Dendritic cell treated with granulocyte-macrophage colony-stimulating factor and Interleukin-4, amounts not matched to agents 40 ng/mL and 50 ng/mL, for 4 days (primary cell): ENCODE measurements around the gene DEPDC1B.
"Not testable (repeated sequence)": the region's sequence is repeated elsewhere in the genome, so short reads cannot be mapped to it uniquely, and the experiment has no call there.

Experiments used
- H3K27ac Mint-ChIP-seq: one replicate; pipeline ENCODE4 v1.8.0; 2022; ENCODE audit warnings: mild to moderate bottlenecking, mixed read lengths
- H3K27me3 Mint-ChIP-seq: one replicate; pipeline ENCODE4 v1.8.0; 2022; ENCODE audit warnings: mild to moderate bottlenecking, mixed read lengths
- H3K36me3 Mint-ChIP-seq: one replicate; pipeline ENCODE4 v1.8.0; 2022; ENCODE audit warnings: low read depth, mixed read lengths
- H3K4me1 Mint-ChIP-seq: one replicate; pipeline ENCODE4 v1.8.0; 2022; ENCODE audit warnings: low read depth, mixed read lengths
- H3K4me3 Mint-ChIP-seq: one replicate; pipeline ENCODE4 v1.8.0; 2022; ENCODE audit warnings: mild to moderate bottlenecking, moderate library complexity, mixed read lengths
- H3K9me3 Mint-ChIP-seq: one replicate; pipeline ENCODE4 v1.8.0; 2022; ENCODE audit warnings: mixed read lengths
- intact Hi-C: fragments of 100-400 bp; cut with micrococcal nuclease; formaldehyde crosslinking; loops from one replicate; pipeline ENCODE4 v1.15.0; 2022

The DEPDC1B gene

GRCh38 chr5:60685028-60685427 is 14.9 kb downstream of the DEPDC1B start:
- H3K4me1 Mint-ChIP-seq: peaks cover 15% of the 10 kb centered on the region
- H3K27me3 Mint-ChIP-seq: no peaks in the 10 kb centered on the region
- H3K4me3 Mint-ChIP-seq: no peak overlapping the region
- intact Hi-C loops: no loop called here
- no peak overlapping the region for H3K27ac Mint-ChIP-seq
- H3K9me3 Mint-ChIP-seq: no peaks in the 10 kb centered on the region
- no peaks in the 10 kb centered on the region for H3K36me3 Mint-ChIP-seq

DNA sequence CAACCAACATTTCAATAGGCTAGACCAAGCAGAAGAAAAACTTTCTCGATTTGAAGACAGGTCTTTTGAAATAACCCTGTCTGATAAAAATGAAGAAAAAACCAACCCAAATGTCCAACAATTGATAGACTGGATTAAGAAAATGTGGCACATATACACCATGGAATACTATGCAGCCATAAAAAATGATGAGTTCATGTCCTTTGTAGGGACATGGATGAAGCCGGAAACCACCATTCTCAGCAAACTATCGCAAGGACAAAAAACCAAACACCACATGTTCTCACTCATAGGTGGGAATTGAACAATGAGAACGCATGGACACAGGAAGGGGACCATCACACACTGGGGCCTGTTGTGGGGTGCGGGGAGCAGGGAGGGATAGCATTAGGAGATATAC is 18.0 kb downstream of the DEPDC1B start:
- intact Hi-C loops, H3K36me3 Mint-ChIP-seq, H3K27me3 Mint-ChIP-seq, H3K4me3 Mint-ChIP-seq, H3K9me3 Mint-ChIP-seq, H3K27ac Mint-ChIP-seq: not testable (repeated sequence)
- peaks cover 21% of the 10 kb centered on the region for H3K4me1 Mint-ChIP-seq

- no peaks in the 10 kb centered on the region for H3K36me3 Mint-ChIP-seq
- no peak overlapping the region for H3K4me3 Mint-ChIP-seq
- intact Hi-C loops: loop anchor here (5.0 kb wide), 2 partner anchors 162 to 267 kb away; partner anchors contain the start of genes ELOVL7, ERCC8 and NDUFAF2
- no peaks in the 10 kb centered on the region for H3K27me3 Mint-ChIP-seq
- H3K27ac Mint-ChIP-seq: no peak overlapping the region
- no peaks in the 10 kb centered on the region for H3K9me3 Mint-ChIP-seq
- H3K4me1 Mint-ChIP-seq: peaks cover 17% of the 10 kb centered on the region
Measured at GRCh38 chr5:60679816-60680215, 20.1 kb downstream of the DEPDC1B start.

DNA sequence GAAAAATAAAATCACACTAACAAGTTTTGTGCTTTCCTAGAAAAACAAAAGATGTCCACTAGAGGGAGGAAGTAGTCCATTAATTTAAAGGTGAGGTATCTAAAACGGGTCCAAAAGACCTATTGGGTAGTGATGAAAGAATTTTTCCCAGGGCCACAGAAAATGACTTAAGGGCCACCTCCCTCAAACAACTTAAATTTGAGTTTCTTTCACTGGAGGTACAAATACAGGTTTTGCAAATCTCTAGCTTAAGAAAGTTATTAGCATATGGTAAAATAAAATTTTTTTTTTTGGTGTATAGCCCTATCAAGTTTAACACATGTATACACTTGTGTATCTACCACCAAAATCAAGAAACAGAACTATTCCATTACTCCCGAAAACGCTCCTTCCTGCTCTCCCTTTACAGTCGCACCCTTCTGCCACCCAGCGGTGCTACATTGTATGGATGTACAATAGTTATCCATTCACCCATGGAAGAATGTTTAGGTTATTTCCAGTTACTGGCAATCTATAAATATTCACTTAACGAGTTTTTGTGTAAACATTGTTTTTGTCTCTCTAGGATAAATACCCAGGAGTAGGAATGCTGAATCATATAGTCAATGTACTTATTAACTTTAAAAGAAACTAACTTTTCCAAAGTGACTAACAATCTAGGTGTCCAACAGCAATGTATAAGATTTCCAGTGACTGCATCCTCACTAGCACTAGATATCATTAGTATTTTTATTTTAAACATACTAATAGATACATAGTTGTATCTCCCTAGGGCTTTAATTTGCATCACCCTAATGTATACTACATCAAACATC is 21.9 kb downstream of the DEPDC1B start:
- Mint-ChIP-seq H3K27me3 (no peaks in the 10 kb centered on the region), H3K36me3 (no peaks in the 10 kb centered on the region), H3K4me3 (no peak overlapping the region), H3K27ac (peak overlapping the region; percentile 56), H3K4me1 (peaks cover 26% of the 10 kb centered on the region), H3K9me3 (no peaks in the 10 kb centered on the region)
- intact Hi-C loops: loop anchor here (1.0 to 5.0 kb wide), 4 partner anchors 164 to 269 kb away; partner anchors contain the start of genes ELOVL7, ERCC8 and NDUFAF2

GRCh38 chr5:60675286-60675685 is 24.7 kb downstream of the DEPDC1B start:
- Mint-ChIP-seq H3K27ac (no peak overlapping the region), H3K27me3 (no peaks in the 10 kb centered on the region), H3K4me3 (no peak overlapping the region), H3K4me1 (peaks cover 33% of the 10 kb centered on the region), H3K36me3 (no peaks in the 10 kb centered on the region), H3K9me3 (no peaks in the 10 kb centered on the region)
- intact Hi-C loops: loop anchor here (5.0 kb wide), 2 partner anchors 167 to 272 kb away; partner anchors contain the start of genes ELOVL7, ERCC8 and NDUFAF2

DNA sequence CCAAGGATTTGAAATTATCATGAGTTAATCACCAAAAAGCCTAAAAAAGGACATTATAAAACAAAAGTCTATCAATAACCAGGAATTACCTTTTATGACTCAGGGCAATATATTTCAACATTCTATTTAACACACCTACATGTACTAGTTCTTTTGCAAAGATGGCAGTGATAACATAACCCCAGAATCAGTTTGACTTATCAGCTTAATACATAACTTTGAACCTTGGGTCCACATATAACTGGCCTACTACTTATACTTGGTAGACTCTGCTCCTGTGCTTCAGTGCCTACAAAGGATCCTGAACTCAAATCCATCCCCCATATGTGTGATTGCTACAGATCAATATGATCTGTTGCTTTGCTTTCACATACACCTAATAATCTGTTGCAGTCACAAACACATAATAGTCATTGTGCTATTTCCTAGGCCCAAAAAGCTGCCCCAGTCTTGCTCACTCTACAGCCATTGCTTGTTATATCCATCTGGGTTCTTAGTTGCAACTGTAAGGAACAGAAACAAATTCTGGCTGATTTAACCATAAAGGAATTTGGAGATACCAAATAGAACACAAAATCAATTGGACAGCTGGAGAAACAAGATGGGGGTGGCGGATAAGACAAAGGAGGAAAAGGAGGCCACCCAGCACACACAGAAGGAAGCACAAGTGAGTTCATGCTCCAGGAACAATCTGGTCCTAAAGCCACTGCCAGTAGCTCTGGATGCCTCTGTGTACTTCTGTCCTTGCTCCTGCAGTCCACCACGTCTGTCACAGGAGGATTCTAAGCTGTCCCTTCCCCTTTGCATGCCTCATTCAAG is 25.5 kb downstream of the DEPDC1B start:
- no peaks in the 10 kb centered on the region for H3K36me3 Mint-ChIP-seq
- no peak overlapping the region for H3K4me3 Mint-ChIP-seq
- no peaks in the 10 kb centered on the region for H3K9me3 Mint-ChIP-seq
- H3K4me1 Mint-ChIP-seq: peaks cover 31% of the 10 kb centered on the region
- H3K27me3 Mint-ChIP-seq: no peaks in the 10 kb centered on the region
- intact Hi-C loops: loop anchor here (5.0 kb wide), 2 partner anchors 168 to 273 kb away; partner anchors contain the start of genes ELOVL7, ERCC8 and NDUFAF2
- peak overlapping the region; percentile 12 for H3K27ac Mint-ChIP-seq

DNA sequence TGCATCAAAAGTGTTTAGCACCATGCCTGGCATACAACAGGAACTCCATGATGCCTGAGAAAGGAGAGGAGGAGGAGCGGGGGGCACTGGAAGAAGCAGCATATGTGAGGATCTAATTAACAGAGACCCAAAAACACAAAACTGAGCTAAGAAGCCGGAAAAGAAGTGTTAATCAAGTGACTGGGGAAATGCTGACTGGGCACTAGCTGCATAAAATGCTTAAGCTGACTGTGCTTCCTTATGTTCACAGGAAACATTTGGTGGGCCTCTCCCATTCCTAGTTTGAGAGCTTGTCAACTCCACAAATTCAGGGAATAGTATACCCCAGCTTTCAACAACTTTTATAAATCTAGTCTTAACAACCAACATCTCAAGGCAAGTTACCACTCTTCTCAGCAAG is 26.6 kb downstream of the DEPDC1B start:
- Mint-ChIP-seq H3K27ac (peak overlapping the region; percentile 33), H3K9me3 (no peaks in the 10 kb centered on the region), H3K4me1 (peaks cover 27% of the 10 kb centered on the region), H3K4me3 (no peak overlapping the region), H3K27me3 (no peaks in the 10 kb centered on the region), H3K36me3 (no peaks in the 10 kb centered on the region)
- intact Hi-C loops: no loop called here

GRCh38 chr5:60672693-60673264 is 27.2 kb downstream of the DEPDC1B start:
- peaks cover 27% of the 10 kb centered on the region for H3K4me1 Mint-ChIP-seq
- no peak overlapping the region for H3K4me3 Mint-ChIP-seq
- intact Hi-C loops: no loop called here
- peak overlapping the region; percentile 33 for H3K27ac Mint-ChIP-seq
- no peaks in the 10 kb centered on the region for H3K36me3 Mint-ChIP-seq
- H3K27me3 Mint-ChIP-seq: no peaks in the 10 kb centered on the region
- no peaks in the 10 kb centered on the region for H3K9me3 Mint-ChIP-seq

DNA sequence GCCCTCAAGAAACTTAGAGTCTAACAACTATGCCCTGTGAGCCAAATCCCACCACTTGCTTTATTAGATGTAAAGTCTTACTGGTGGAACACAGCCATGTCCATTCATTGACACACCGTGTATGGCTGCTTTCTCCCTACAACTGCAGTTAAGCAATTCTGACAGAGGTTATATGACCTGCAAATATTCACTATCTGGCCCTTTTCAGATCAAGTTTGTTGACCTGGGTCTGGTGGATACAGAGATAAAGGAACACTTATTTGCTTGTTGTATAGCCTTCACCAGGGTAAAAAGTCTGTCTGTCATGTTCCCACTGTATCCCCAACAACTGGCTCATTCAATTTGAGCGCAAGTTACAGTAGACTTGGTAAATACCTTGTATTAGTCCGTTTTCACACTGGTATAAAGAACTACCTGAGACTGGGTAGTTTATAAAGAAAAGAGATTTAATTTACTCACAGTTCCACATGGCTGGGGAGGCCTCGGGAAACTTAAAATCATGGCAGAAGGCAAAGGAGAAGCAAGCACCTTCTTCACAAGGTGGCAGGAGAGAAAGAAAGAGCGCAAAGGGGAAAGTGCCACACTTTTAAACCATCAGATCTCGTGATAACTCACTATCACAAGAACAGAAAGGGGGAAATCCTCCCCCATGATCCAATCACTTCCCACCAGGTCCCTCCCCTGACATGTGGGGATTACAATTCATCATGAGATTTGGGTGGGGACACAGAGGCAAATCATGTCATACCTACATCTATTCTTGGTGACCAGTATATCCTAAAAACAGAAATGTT is 27.9 kb downstream of the DEPDC1B start:
- no peak overlapping the region for H3K4me3 Mint-ChIP-seq
- no peaks in the 10 kb centered on the region for H3K27me3 Mint-ChIP-seq
- peak overlapping the region; percentile 33 for H3K27ac Mint-ChIP-seq
- H3K4me1 Mint-ChIP-seq: peaks cover 27% of the 10 kb centered on the region
- intact Hi-C loops: no loop called here
- no peaks in the 10 kb centered on the region for H3K36me3 Mint-ChIP-seq
- no peaks in the 10 kb centered on the region for H3K9me3 Mint-ChIP-seq

- no peaks in the 10 kb centered on the region for H3K27me3 Mint-ChIP-seq
- peak overlapping the region; percentile 11 for H3K27ac Mint-ChIP-seq
- intact Hi-C loops: no loop called here
Measured at GRCh38 chr5:60670749-60671148, 29.2 kb downstream of the DEPDC1B start.

GRCh38 chr5:60668686-60669304 is 31.2 kb downstream of the DEPDC1B start:
- Mint-ChIP-seq H3K27me3 (no peaks in the 10 kb centered on the region), H3K4me1 (peaks cover 17% of the 10 kb centered on the region), H3K27ac (no peak overlapping the region), H3K9me3 (peaks cover 12% of the 10 kb centered on the region), H3K36me3 (peaks cover 11% of the 10 kb centered on the region), H3K4me3 (no peak overlapping the region)
- intact Hi-C loops: loop anchor here (1.0 to 5.0 kb wide), 2 partner anchors 371 to 858 kb away; no protein-coding TSS in a partner anchor

More at GRCh38 chr5:60670749-60671148, 29.2 kb downstream of the DEPDC1B start:
- H3K4me1 Mint-ChIP-seq: peaks cover 27% of the 10 kb centered on the region
- H3K36me3 Mint-ChIP-seq: peaks cover 11% of the 10 kb centered on the region
- peaks cover 12% of the 10 kb centered on the region for H3K9me3 Mint-ChIP-seq
- no peak overlapping the region for H3K4me3 Mint-ChIP-seq

DNA sequence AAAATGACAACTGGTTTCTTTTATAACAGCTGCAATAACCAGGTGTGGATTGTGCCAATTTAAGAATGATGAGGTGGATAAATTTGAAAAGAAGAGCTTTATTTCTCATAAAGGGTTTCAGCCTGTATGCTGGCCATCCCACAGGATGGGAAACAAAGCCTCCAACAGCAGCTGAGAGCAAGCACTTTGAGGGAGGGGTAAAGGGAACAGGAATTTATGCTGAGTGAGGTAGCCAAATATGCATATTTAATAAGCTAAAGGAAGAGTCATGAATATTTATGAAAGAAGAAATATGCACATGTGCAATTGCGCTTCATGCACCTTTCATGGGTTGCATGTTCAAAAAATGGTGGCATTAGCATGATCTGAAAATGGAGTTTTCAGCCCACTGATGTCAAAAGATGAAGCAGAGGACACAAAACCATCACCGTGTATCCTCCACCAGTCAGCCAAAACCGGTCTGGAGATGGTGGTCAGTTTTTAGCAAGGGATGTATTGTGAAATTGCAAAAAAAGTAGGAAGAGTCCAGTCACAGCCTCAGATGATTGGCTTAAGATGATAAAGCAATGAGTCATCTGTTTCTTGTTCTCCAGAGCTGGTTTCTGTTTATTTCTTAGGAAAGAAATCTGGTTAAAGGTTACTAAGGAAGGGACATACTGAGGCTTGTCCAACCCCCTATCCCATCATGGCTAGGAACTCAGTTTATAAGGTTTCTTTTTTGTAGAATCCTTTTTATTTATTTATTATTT is 47.9 kb downstream of the DEPDC1B start:
- Mint-ChIP-seq H3K4me3 (no peak overlapping the region), H3K27me3 (no peaks in the 10 kb centered on the region), H3K27ac (peak overlapping the region; percentile 3), H3K9me3 (peaks cover 39% of the 10 kb centered on the region), H3K4me1 (peaks cover 9% of the 10 kb centered on the region), H3K36me3 (no peaks in the 10 kb centered on the region)
- intact Hi-C loops: loop anchor here (5.0 kb wide), 1 partner anchor 840 kb away; no protein-coding TSS in a partner anchor
